ENCODE results near the gene LIMK1.

DNA sequence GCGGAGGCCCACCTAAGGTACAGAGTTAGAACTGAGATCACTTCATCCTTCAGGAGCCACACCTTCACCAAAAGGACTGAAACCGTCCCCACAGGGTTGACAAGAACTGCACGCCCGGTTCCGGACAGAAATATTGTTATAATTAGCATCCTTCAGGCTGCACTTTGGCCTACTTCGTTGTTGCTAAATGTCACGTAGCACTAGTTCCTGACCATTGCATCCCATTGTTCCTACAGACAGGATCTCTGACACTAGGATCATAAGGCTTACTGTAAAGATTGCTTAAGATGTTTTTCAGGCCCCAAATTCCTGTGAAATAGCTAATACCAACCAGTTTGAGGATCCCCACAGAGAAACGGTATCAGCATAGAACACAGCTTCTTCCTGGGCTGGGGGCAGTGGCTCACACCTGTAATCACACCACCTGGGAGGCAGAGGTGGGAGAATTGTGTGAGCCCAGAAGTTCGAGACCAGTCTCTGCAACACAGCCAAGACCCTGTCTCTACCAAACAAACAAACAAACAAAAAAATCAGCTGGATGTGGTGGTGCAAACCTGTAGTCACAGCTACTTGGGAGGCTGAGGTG, 72.3 kb downstream of the LIMK1 start:
- TF ChIP-seq, protein P1, sequence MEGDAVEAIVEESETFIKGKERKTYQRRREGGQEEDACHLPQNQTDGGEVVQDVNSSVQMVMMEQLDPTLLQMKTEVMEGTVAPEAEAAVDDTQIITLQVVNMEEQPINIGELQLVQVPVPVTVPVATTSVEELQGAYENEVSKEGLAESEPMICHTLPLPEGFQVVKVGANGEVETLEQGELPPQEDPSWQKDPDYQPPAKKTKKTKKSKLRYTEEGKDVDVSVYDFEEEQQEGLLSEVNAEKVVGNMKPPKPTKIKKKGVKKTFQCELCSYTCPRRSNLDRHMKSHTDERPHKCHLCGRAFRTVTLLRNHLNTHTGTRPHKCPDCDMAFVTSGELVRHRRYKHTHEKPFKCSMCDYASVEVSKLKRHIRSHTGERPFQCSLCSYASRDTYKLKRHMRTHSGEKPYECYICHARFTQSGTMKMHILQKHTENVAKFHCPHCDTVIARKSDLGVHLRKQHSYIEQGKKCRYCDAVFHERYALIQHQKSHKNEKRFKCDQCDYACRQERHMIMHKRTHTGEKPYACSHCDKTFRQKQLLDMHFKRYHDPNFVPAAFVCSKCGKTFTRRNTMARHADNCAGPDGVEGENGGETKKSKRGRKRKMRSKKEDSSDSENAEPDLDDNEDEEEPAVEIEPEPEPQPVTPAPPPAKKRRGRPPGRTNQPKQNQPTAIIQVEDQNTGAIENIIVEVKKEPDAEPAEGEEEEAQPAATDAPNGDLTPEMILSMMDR (IDR thresholded peaks at IDR 0.05): no peak
- TF ChIP-seq POLR2A (IDR thresholded peaks at IDR 0.05): no peak

Data from testis (tissue), 2 donors.